SK-N-SH (cell line): ENCODE data around the gene PAK1. TPM values are rescaled to one million over a fixed set of nuclear protein-coding genes. Genes with fewer than 3 reads are reported as not detected.

ENCODE experiments used
- CTCF ChIA-PET: fragments of 300-600, 350-600 bp; formaldehyde crosslinking; extraction: SDS; loops from one replicate; lab custom pipeline; 2021; lab: Yijun Ruan, JAX
- POLR2A ChIA-PET: fragments of 350-600 bp; sonication (Branson Sonifier 250); formaldehyde crosslinking; extraction: SDS; loops from one replicate; lab custom pipeline; 2020; ENCODE audit warnings: antibody characterized with exemption, inconsistent platforms; lab: Yijun Ruan, JAX
- DNase-seq: peaks from one replicate; pipeline ENCODE4 v3.0.0; 2012
- H2AFZ ChIP-seq: fragments of 200-600 bp; sonication (generic); 2 replicates; pipeline ENCODE4 v1.8.1; 2016; ENCODE audit warnings: antibody characterized with exemption, mild to moderate bottlenecking, low read depth
- H3F3A ChIP-seq: fragments of 200-600 bp; sonication (generic); replicated peaks from 2 replicates; pipeline ENCODE3; 2016; ENCODE audit warnings: antibody characterized with exemption, mild to moderate bottlenecking; ENCODE audit not compliant: insufficient read depth
- H3K27ac ChIP-seq, 2 experiments: fragments of 200-500 bp in 1 of 2; fragments of 200-600 bp in 1 of 2; sonication (Bioruptor generic) in 1 of 2; sonication (generic), shearing (Covaris generic) in 1 of 2; 2 replicates each; pipeline versions ENCODE4 v1.5.1 to v1.6.1; 2014 to 2016; ENCODE audit warnings: low read depth in 2 of 2, inconsistent platforms in 1 of 2, low read length in 1 of 2, mild to moderate bottlenecking in 1 of 2, mixed read lengths in 1 of 2
- H3K27me3 ChIP-seq: fragments of 200-600 bp; sonication (generic), shearing (Covaris generic); 2 replicates; pipeline ENCODE4 v1.6.1; 2016; ENCODE audit warnings: mixed run types; ENCODE audit not compliant: insufficient read depth
- H3K36me3 ChIP-seq, 2 experiments: fragments of 200-500 bp in 1 of 2; fragments of 200-600 bp in 1 of 2; sonication (Bioruptor generic) in 1 of 2; sonication (generic) in 1 of 2; replicated peaks in 1 of 2; 2 replicates each; pipeline versions ENCODE3 to v1.5.1; 2014 to 2016; ENCODE audit warnings: low read length in 1 of 2, mild to moderate bottlenecking in 1 of 2; ENCODE audit not compliant: insufficient read depth in 2 of 2, control insufficient read depth in 1 of 2
- H3K4me1 ChIP-seq, 2 experiments: fragments of 200-500 bp in 1 of 2; fragments of 200-600 bp in 1 of 2; sonication (Bioruptor generic) in 1 of 2; sonication (generic), shearing (Covaris generic) in 1 of 2; 2 replicates each; pipeline versions ENCODE4 v1.5.1 to v1.6.1; 2014 to 2016; ENCODE audit warnings: low read depth in 1 of 2, low read length in 1 of 2, mixed run types in 1 of 2; ENCODE audit not compliant: insufficient read depth in 2 of 2, control insufficient read depth in 1 of 2
- H3K4me2 ChIP-seq: fragments of 200-600 bp; sonication (generic), shearing (Covaris generic); 2 replicates; pipeline ENCODE4 v1.6.1; 2017; ENCODE audit warnings: mixed run types
- H3K4me3 ChIP-seq, 2 experiments: fragments of 200-500 bp in 1 of 2; fragments of 200-600 bp in 1 of 2; sonication (Bioruptor generic) in 1 of 2; sonication (generic), shearing (Covaris generic) in 1 of 2; 2 replicates each; pipeline versions ENCODE4 v1.5.1 to v1.8.1; 2014 to 2016; ENCODE audit warnings: low read depth in 2 of 2, inconsistent platforms in 1 of 2, low read length in 1 of 2, mild to moderate bottlenecking in 1 of 2, mixed read lengths in 1 of 2, moderate library complexity in 1 of 2
- H3K79me2 ChIP-seq: fragments of 200-600 bp; sonication (generic); 2 replicates; pipeline ENCODE4 v1.8.1; 2017; ENCODE audit warnings: mild to moderate bottlenecking; ENCODE audit not compliant: insufficient read depth
- H3K9ac ChIP-seq: fragments of 200-600 bp; sonication (generic); 2 replicates; pipeline ENCODE4 v1.6.1; 2017; ENCODE audit warnings: mixed run types
- H3K9me2 ChIP-seq: fragments of 200-600 bp; sonication (generic); 2 replicates; pipeline ENCODE4 v1.6.1; 2017; ENCODE audit warnings: mixed run types
- H3K9me3 ChIP-seq: fragments of 200-600 bp; sonication (generic); 2 replicates; pipeline ENCODE4 v1.6.1; 2017; ENCODE audit warnings: mixed run types, mild to moderate bottlenecking, moderate library complexity
- H4K20me1 ChIP-seq: fragments of 200-600 bp; sonication (generic); 2 replicates; pipeline ENCODE4 v1.6.1; 2017; ENCODE audit warnings: mild to moderate bottlenecking, mixed run types; ENCODE audit not compliant: insufficient read depth
- ELF1 ChIP-seq: IDR thresholded peaks from 2 replicates; pipeline ENCODE4 v1.4.0; 2012
- EP300 ChIP-seq, 2 experiments: IDR thresholded peaks; 2 replicates each; pipeline versions ENCODE4 v1.4.0 to v1.6.1; 2012; ENCODE audit warnings: borderline replicate concordance in 1 of 2, low read depth in 1 of 2, low read length in 1 of 2
- FOSL2 ChIP-seq: IDR thresholded peaks from 2 replicates; pipeline ENCODE4 v1.4.0; 2012; ENCODE audit warnings: low read depth, mild to moderate bottlenecking, moderate library complexity, borderline replicate concordance
- FOXM1 ChIP-seq: IDR thresholded peaks from 2 replicates; pipeline ENCODE4 v1.4.0; 2012; ENCODE audit warnings: low read depth, mild to moderate bottlenecking
- GABPA ChIP-seq: IDR thresholded peaks from 2 replicates; pipeline ENCODE4 v1.4.0; 2012; ENCODE audit warnings: low read depth, mild to moderate bottlenecking
- GATA2 ChIP-seq: sonication (generic); formaldehyde crosslinking; IDR thresholded peaks from 2 replicates; pipeline ENCODE4 v1.5.0; 2020; ENCODE audit warnings: mild to moderate bottlenecking, missing genetic modification reagents
- IRF3 ChIP-seq: fragments of 150-350 bp; IDR thresholded peaks from 2 replicates; pipeline ENCODE4 v1.6.1; 2016; ENCODE audit warnings: mild to moderate bottlenecking, low read depth, low read length
- JUND ChIP-seq: IDR thresholded peaks from 2 replicates; pipeline ENCODE4 v1.4.0; 2012
- MEF2A ChIP-seq: IDR thresholded peaks from 2 replicates; pipeline ENCODE4 v1.4.0; 2012; ENCODE audit warnings: low read depth, borderline replicate concordance
- MXI1 ChIP-seq: IDR thresholded peaks from 2 replicates; pipeline ENCODE4 v1.6.1; 2012; ENCODE audit warnings: mild to moderate bottlenecking, low read depth, low read length, improper control_type of control experiment
- NFIC ChIP-seq: IDR thresholded peaks from 2 replicates; pipeline ENCODE4 v1.4.0; 2012; ENCODE audit warnings: borderline replicate concordance
- NRF1 ChIP-seq: IDR thresholded peaks from 2 replicates; pipeline ENCODE4 v1.6.1; 2012; ENCODE audit warnings: low read depth, mild to moderate bottlenecking, low read length
- RCOR1 ChIP-seq: fragments of 150-350 bp; IDR thresholded peaks from 2 replicates; pipeline ENCODE4 v1.6.1; 2017; ENCODE audit warnings: antibody characterized with exemption, low read length
- SMC3 ChIP-seq: IDR thresholded peaks from 2 replicates; pipeline ENCODE4 v1.6.1; 2012; ENCODE audit warnings: low read depth, low read length, improper control_type of control experiment
- TCF12 ChIP-seq: IDR thresholded peaks from 2 replicates; pipeline ENCODE4 v1.4.0; 2012
- YY1 ChIP-seq: IDR thresholded peaks from 2 replicates; pipeline ENCODE4 v1.4.0; 2012; ENCODE audit warnings: low read depth, mild to moderate bottlenecking
- ZBTB33 ChIP-seq: IDR thresholded peaks from 2 replicates; pipeline ENCODE4 v1.4.0; 2012; ENCODE audit warnings: low read depth, borderline replicate concordance
- WGBS: methylation state at CpG from one replicate; pipeline ENCODE4 v1.1.6; 2017; ENCODE audit warnings: low lambda C conversion rate; 5-methylcytosine and 5-hydroxymethylcytosine counted together
- polyA plus RNA-seq, 3 experiments: library from polyadenylated mRNA; depleted of rRNA; stranded (reverse); fragments of >200 nt; gene quantifications; 2 replicates each; pipeline ENCODE4 v1.2.3, GENCODE V29; 2012

Gene PAK1
- polyA plus RNA-seq, 1 of the 3 experiments (the other 2 are of a cell fraction), result 17.9 TPM

- no peak for TF ChIP-seq EP300 (IDR thresholded peaks at IDR 0.05; ENCODE audit: borderline replicate concordance in 1 of 2, low read depth in 1 of 2, low read length in 1 of 2)
Measured at GRCh38 chr11:77519847-77520246, 46.0 kb upstream of the PAK1 start (continued).

- CTCF ChIA-PET, result interaction anchor here (1.0 kb wide), 1 partner anchor 30 kb away, joined by 3 read pairs; no protein-coding TSS in a partner anchor
- H2AFZ ChIP-seq, result no peak overlapping the region
- no peak for DNase-seq
- no peaks in the 10 kb centered on the region for H3K79me2 ChIP-seq
- H3K4me1 ChIP-seq, result no peaks in the 10 kb centered on the region; a peak in 1 of 4 replicates
- peaks cover 3% of the 10 kb centered on the region for H3F3A ChIP-seq
- H3K36me3 ChIP-seq, result no peaks in the 10 kb centered on the region
- no peaks in the 10 kb centered on the region for H4K20me1 ChIP-seq
- 69% methylated on average over 2 of the region's 2 CpGs for WGBS
- H3K9me2 ChIP-seq, result no peaks in the 10 kb centered on the region
- no peak overlapping the region for H3K27ac ChIP-seq
- no peaks in the 10 kb centered on the region for H3K9me3 ChIP-seq
- no peak for TF ChIP-seq ELF1
- TF ChIP-seq NRF1, result no peak
- TF ChIP-seq GATA2 (CRISPR knock-in tag), result no peak
- no peak for TF ChIP-seq MXI1
- no peak for TF ChIP-seq IRF3
- no peak for TF ChIP-seq FOXM1
- TF ChIP-seq, all 33 proteins: peak for 0
- Histone ChIP-seq H3K4me2 (no peak overlapping the region), H3K4me3 (no peak overlapping the region), H3K9ac (no peak overlapping the region), H3K27me3 (no peaks in the 10 kb centered on the region)
- POLR2A ChIA-PET, result interaction anchor here (0.6 kb wide), 1 partner anchor 19 kb away, joined by 3 read pairs; no protein-coding TSS in a partner anchor
Measured at GRCh38 chr11:77518471-77518870, 44.6 kb upstream of the PAK1 start.

GRCh38 chr11:77517753-77518152 is 43.9 kb upstream of the PAK1 start:
- ChIA-PET CTCF (no interaction called here), POLR2A (interaction anchor here (0.6 kb wide), 1 partner anchor 19 kb away, joined by 3 read pairs; no protein-coding TSS in a partner anchor)
- Histone ChIP-seq H3K4me3 (no peak overlapping the region), H3F3A (peaks cover 3% of the 10 kb centered on the region), H3K9ac (no peak overlapping the region), H4K20me1 (no peaks in the 10 kb centered on the region), H3K36me3 (no peaks in the 10 kb centered on the region), H3K9me3 (no peaks in the 10 kb centered on the region), H3K9me2 (no peaks in the 10 kb centered on the region), H3K27me3 (no peaks in the 10 kb centered on the region), H3K4me2 (no peak overlapping the region), H3K27ac (no peak overlapping the region), H3K4me1 (no peaks in the 10 kb centered on the region; a peak in 1 of 4 replicates), H3K79me2 (no peaks in the 10 kb centered on the region), H2AFZ (no peak overlapping the region)
- TF ChIP-seq RCOR1, result no peak
- TF ChIP-seq TCF12, result no peak
- TF ChIP-seq FOXM1, result no peak
- TF ChIP-seq MEF2A, result no peak
- no peak for TF ChIP-seq GABPA
- TF ChIP-seq ZBTB33, result no peak
- TF ChIP-seq JUND, result no peak
- no peak for TF ChIP-seq IRF3
- no peak for TF ChIP-seq YY1
- no peak for TF ChIP-seq NFIC
- TF ChIP-seq SMC3, result no peak
- no peak for TF ChIP-seq FOSL2
- WGBS, result 96% methylated on average over 3 of the region's 3 CpGs
- no peak for DNase-seq
